Pancreas (tissue), 10 donors: ENCODE measurements around the gene IRAK1BP1. TPM values are rescaled to one million over a fixed set of nuclear protein-coding genes. Genes with fewer than 3 reads are reported as not detected.
A peak's percentile ranks its signal among the peaks of the same experiment; 100 is the strongest.
"Not testable (repeated sequence)": the region's sequence is repeated elsewhere in the genome, so short reads cannot be mapped to it uniquely, and the experiment has no call there.

Experiments
- ATAC-seq, 4 donors: fragments of 200-7000 bp; cut with Tn5 transposase; one replicate each; pipeline versions ENCODE4 v1.8.0 to v1.9.1; 2020; ENCODE audit warnings: mild to moderate bottlenecking in 4 of 4, moderate library complexity in 4 of 4
- DNase-seq, 6 donors: peaks; one replicate each; pipeline ENCODE4 v3.0.0-alpha.2; 2020
- FAIRE-seq: peaks from 2 replicates; lab custom pipeline; 2012; peaks lifted over from hg19 to GRCh38; lab: Jason Lieb, UNC
- H3K27ac ChIP-seq, 4 donors: fragments of 200-600 bp; sonication (generic); 1 replicate in 3 of 4; 2 replicates in 1 of 4; pipeline versions ENCODE4 v1.5.0 to v1.8.0; 2020
- H3K27me3 ChIP-seq, 4 donors: fragments of 200-600 bp; one replicate each; pipeline ENCODE4 v1.8.0; 2021
- H3K36me3 ChIP-seq, 3 donors: fragments of 200-600 bp; sonication (generic) in 1 of 3; one replicate each; pipeline versions ENCODE4 v1.5.0 to v1.8.0; 2020 to 2021
- H3K4me1 ChIP-seq, 3 donors: fragments of 200-600 bp; one replicate each; pipeline ENCODE4 v1.8.0; 2021
- H3K4me3 ChIP-seq, 4 donors: fragments of 200-600 bp; sonication (generic) in 2 of 4; one replicate each; pipeline versions ENCODE4 v1.5.0 to v1.8.0; 2020 to 2021
- H3K9me3 ChIP-seq, 4 donors: fragments of 200-600 bp; one replicate each; pipeline ENCODE4 v1.8.0; 2021
- CTCF ChIP-seq, 4 donors: fragments of 200-600 bp; sonication (generic) in 3 of 4; IDR thresholded peaks; one replicate each; pipeline versions ENCODE4 v1.5.0 to v1.8.0; 2021; ENCODE audit warnings: antibody characterized with exemption in 4 of 4
- WGBS, 2 donors: extraction: QIAGEN DNeasy Blood & Tissue Kit; methylation state at CpG; one replicate each; pipeline ENCODE4 v1.1.7; 2013; 5-methylcytosine and 5-hydroxymethylcytosine counted together
- intact Hi-C, 3 donors: fragments of 100-400 bp; cut with DNase I; formaldehyde crosslinking; loops; one replicate each; pipeline versions ENCODE4 v1.11.1 to v1.14.2; 2022
- polyA plus RNA-seq, 2 donors: library from polyadenylated mRNA; stranded (reverse); fragments of 200-250 nt; gene quantifications; one replicate each; pipeline ENCODE4 v1.2.3, GENCODE V29; 2013
- total RNA-seq, 6 donors: library from RNA; stranded (reverse); fragmentation: NEBNext Ultra II Directional in 4 of 6; extraction: Animal tissue kit (Norgen Biotek cat#: 25700) in 4 of 6; gene quantifications; one replicate each; pipeline versions ENCODE4 v1.2.1 to v1.2.4, GENCODE V29; 2021 to 2023
- donor health status: healthy with polysubstance abuse.
- donor health status: DM: no; HTN: no; CAD: no; lungs with moderate emphysema.
- donor health status: DM: no; HTN: no; CAD: no.
- donor health status: control.
- donor health status: control.
- donor health status: Bipolar disorder and iron deficiency.
- donor health status: DM: yes; HTN: yes; CAD: no.
- donor health status: DM: no; HTN: no; CAD: no.
- donor health status: DM: no; HTN: no; CAD: no.
- donor health status: DM: yes; HTN: yes; CAD: no.

IRAK1BP1 gene
- total and polyA plus RNA-seq, 8 donors, result 2.4 to 5.6 (median 3.4) TPM

GRCh38 chr6:78844899-78845298, 22.5 kb upstream of the IRAK1BP1 start:
- ATAC-seq (peak; percentile 53 to 89 (median 78)), FAIRE-seq (no peak), DNase-seq (peak in 3 of 6 donors; percentile 8 to 36 (median 13))
- WGBS, 2 donors, result 22 to 31% methylated on average over 2 of the region's 2 CpGs
- Histone ChIP-seq H3K36me3 (no peaks in the 10 kb centered on the region), H3K27ac (no peak overlapping the region), H3K4me1 (no peaks in the 10 kb centered on the region), H3K9me3 (no peaks in the 10 kb centered on the region), H3K27me3 (no peaks in the 10 kb centered on the region), H3K4me3 (no peak overlapping the region)
- intact Hi-C loops, result no loop called here
- TF ChIP-seq CTCF (IDR thresholded peaks at IDR 0.05), result no peak

GRCh38 chr6:78845567-78845966, 21.8 kb upstream of the IRAK1BP1 start:
- ATAC-seq (peak in 2 of 4 donors; percentile 48 to 52), FAIRE-seq (no peak), DNase-seq (no peak)
- no peak overlapping the region for H3K4me3 ChIP-seq
- no peaks in the 10 kb centered on the region for H3K9me3 ChIP-seq
- H3K27me3 ChIP-seq, result no peaks in the 10 kb centered on the region
- no peaks in the 10 kb centered on the region for H3K4me1 ChIP-seq
- no peak overlapping the region for H3K27ac ChIP-seq
- no peak for TF ChIP-seq CTCF (IDR thresholded peaks at IDR 0.05)
- no peaks in the 10 kb centered on the region for H3K36me3 ChIP-seq
- intact Hi-C loops, result no loop called here
- WGBS, 2 donors, result 73 to 78% methylated on average over 1 of the region's 1 CpG

- TF ChIP-seq CTCF (IDR thresholded peaks at IDR 0.05), result no peak
- intact Hi-C loops, result no loop called here
- ATAC-seq, result no peak
- FAIRE-seq, result no peak
- Histone ChIP-seq H3K27me3 (no peaks in the 10 kb centered on the region), H3K9me3 (no peaks in the 10 kb centered on the region), H3K4me1 (no peaks in the 10 kb centered on the region), H3K36me3 (no peaks in the 10 kb centered on the region), H3K27ac (no peak overlapping the region), H3K4me3 (no peak overlapping the region)
- no peak for DNase-seq
Observed at GRCh38 chr6:78850621-78851020, 16.7 kb upstream of the IRAK1BP1 start.

- Histone ChIP-seq H3K36me3 (no peaks in the 10 kb centered on the region), H3K27me3 (no peaks in the 10 kb centered on the region), H3K4me1 (no peaks in the 10 kb centered on the region), H3K27ac (no peak overlapping the region), H3K9me3 (no peaks in the 10 kb centered on the region), H3K4me3 (no peak overlapping the region)
- no peak for TF ChIP-seq CTCF (IDR thresholded peaks at IDR 0.05)
- intact Hi-C loops, result no loop called here
- DNase-seq, result no peak
- ATAC-seq, result no peak
- no peak for FAIRE-seq
Observed at GRCh38 chr6:78851156-78851555, 16.2 kb upstream of the IRAK1BP1 start.

- DNase-seq, result no peak
- H3K36me3 ChIP-seq, result no peaks in the 10 kb centered on the region
- no peak overlapping the region for H3K4me3 ChIP-seq
- no peak for ATAC-seq
- no peaks in the 10 kb centered on the region for H3K4me1 ChIP-seq
- no peaks in the 10 kb centered on the region for H3K27me3 ChIP-seq
- H3K27ac ChIP-seq, result no peak overlapping the region
- FAIRE-seq, result no peak
- no peaks in the 10 kb centered on the region for H3K9me3 ChIP-seq
- intact Hi-C loops, result no loop called here
- 89 to 91% methylated on average over 9 of the region's 9 CpGs for WGBS, 2 donors
- TF ChIP-seq CTCF (IDR thresholded peaks at IDR 0.05), result no peak
Observed at GRCh38 chr6:78854546-78854945, 12.8 kb upstream of the IRAK1BP1 start.

- H3K27me3 ChIP-seq, intact Hi-C loops, H3K27ac ChIP-seq, H3K9me3 ChIP-seq, DNase-seq, H3K4me3 ChIP-seq, H3K4me1 ChIP-seq, FAIRE-seq, H3K36me3 ChIP-seq, ATAC-seq: not testable (repeated sequence)
- WGBS, 2 donors, result 86 to 91% methylated on average over 7 of the region's 8 CpGs
Observed at GRCh38 chr6:78858339-78858938, 8.9 kb upstream of the IRAK1BP1 start.
